ENCODE measurements around the gene STAC2. TPM values are rescaled to one million over a fixed set of nuclear protein-coding genes. Genes with fewer than 3 reads are reported as not detected.
A peak's percentile ranks its signal among the peaks of the same experiment; 100 is the strongest.

Gene STAC2
- total and polyA plus RNA-seq, 2 of the 13 experiments (the other 11 are each of a cell fraction or from before 2014, with no cell fraction given): not detected

DNA sequence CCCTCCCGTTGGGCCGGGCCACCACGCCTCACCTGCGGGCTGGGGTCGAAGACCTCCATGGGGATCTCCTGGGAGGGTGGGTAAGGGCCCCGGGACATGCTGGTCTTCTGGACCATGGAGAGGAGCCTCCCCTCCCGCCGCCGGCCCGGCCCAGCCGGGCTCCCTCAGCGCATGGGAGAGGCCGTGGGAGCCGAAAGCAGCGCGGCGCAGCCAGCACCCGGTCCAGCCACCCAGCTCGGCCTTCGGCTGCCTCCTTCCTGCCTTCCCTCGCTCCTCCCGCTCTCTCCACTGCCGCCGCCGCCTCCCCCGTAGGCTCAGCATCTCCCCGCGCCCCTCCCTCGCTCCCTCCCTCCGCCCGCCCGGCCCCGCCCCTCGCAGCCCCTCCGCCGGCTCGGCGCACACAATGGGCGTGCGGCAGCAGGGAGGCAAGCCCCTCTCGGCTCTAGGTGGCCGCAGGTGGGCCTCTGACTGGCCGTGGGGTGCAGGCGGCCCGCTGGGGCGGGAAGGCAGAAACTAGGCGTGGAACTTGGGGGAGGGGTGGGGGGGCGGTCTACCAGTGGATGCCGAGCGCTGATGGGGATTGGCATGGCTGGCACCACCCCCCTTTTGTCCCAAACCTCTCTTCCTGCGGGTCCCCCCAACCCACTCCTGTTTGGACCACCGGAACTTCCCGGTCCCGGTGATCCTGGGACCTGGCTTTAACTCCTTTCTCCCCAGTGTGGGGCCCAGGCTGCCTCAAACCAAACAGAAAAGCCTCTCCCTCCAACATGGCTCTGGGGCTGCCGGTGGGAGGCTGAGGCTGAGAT lies 28.2 kb downstream of the STAC2 start, which contains the start of gene CACNB1 (continued):
- TF ChIP-seq, protein P1, sequence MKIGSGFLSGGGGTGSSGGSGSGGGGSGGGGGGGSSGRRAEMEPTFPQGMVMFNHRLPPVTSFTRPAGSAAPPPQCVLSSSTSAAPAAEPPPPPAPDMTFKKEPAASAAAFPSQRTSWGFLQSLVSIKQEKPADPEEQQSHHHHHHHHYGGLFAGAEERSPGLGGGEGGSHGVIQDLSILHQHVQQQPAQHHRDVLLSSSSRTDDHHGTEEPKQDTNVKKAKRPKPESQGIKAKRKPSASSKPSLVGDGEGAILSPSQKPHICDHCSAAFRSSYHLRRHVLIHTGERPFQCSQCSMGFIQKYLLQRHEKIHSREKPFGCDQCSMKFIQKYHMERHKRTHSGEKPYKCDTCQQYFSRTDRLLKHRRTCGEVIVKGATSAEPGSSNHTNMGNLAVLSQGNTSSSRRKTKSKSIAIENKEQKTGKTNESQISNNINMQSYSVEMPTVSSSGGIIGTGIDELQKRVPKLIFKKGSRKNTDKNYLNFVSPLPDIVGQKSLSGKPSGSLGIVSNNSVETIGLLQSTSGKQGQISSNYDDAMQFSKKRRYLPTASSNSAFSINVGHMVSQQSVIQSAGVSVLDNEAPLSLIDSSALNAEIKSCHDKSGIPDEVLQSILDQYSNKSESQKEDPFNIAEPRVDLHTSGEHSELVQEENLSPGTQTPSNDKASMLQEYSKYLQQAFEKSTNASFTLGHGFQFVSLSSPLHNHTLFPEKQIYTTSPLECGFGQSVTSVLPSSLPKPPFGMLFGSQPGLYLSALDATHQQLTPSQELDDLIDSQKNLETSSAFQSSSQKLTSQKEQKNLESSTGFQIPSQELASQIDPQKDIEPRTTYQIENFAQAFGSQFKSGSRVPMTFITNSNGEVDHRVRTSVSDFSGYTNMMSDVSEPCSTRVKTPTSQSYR (CRISPR knock-in tag; IDR thresholded peaks at IDR 0.05; ENCODE audit: borderline replicate concordance): peak; percentile 51; the same call in 1 of the 2 replicates
- TF ChIP-seq FOXA1 (IDR thresholded peaks at IDR 0.05): no peak
- TF ChIP-seq FOXA1 (CRISPR knock-in tag; IDR thresholded peaks at IDR 0.05): no peak
- no peak for TF ChIP-seq ZNF333 (CRISPR knock-in tag; IDR thresholded peaks at IDR 0.05; ENCODE audit: borderline replicate concordance)
- TF ChIP-seq ZNF33B (CRISPR knock-in tag; IDR thresholded peaks at IDR 0.05): no peak
- TF ChIP-seq ZNF337 (CRISPR knock-in tag; IDR thresholded peaks at IDR 0.05; ENCODE audit: borderline replicate concordance, low read depth): no peak
- TF ChIP-seq ZNF891 (CRISPR knock-in tag; IDR thresholded peaks at IDR 0.05): no peak
- no peak for TF ChIP-seq STAT5B (CRISPR knock-in tag; IDR thresholded peaks at IDR 0.05)
- no peak; the same call in 1 of the 2 replicates for TF ChIP-seq GATAD1 (CRISPR knock-in tag; IDR thresholded peaks at IDR 0.05)
- no peak for TF ChIP-seq U2AF2 (IDR thresholded peaks at IDR 0.05; ENCODE audit: low read depth, low read length)
- TF ChIP-seq HMGA1 (CRISPR knock-in tag; conservative IDR thresholded peaks at IDR 0.05): no peak
- no peak for TF ChIP-seq NPAS2 (CRISPR knock-in tag; IDR thresholded peaks at IDR 0.05; ENCODE audit: borderline replicate concordance)
- TF ChIP-seq SATB2 (CRISPR knock-in tag; IDR thresholded peaks at IDR 0.05): no peak
- no peak for TF ChIP-seq ZNF138 (CRISPR knock-in tag; IDR thresholded peaks at IDR 0.05; ENCODE audit: low read depth)
- no peak for TF ChIP-seq ZNF207 (IDR thresholded peaks at IDR 0.05; ENCODE audit: borderline replicate concordance)
- no peak for TF ChIP-seq ZNF343 (CRISPR knock-in tag; IDR thresholded peaks at IDR 0.05)
- TF ChIP-seq DBP (CRISPR knock-in tag; IDR thresholded peaks at IDR 0.05; ENCODE audit: not compliant biosample characterization): no peak
- TF ChIP-seq IKZF5 (CRISPR knock-in tag; IDR thresholded peaks at IDR 0.05): 0 out of 2 replicates have a peak, but pooled peaks have one; percentile 16
- no peak for TF ChIP-seq DNMT1 (CRISPR knock-in tag; IDR thresholded peaks at IDR 0.05)
- no peak for TF ChIP-seq RARG (CRISPR knock-in tag; IDR thresholded peaks at IDR 0.05; ENCODE audit: low read depth)
- no peak for TF ChIP-seq RORA (CRISPR knock-in tag; IDR thresholded peaks at IDR 0.05)
- no peak for TF ChIP-seq SIN3A (IDR thresholded peaks at IDR 0.05; ENCODE audit: borderline replicate concordance, low read depth, low read length)
- no peak for TF ChIP-seq JUNB (CRISPR knock-in tag; IDR thresholded peaks at IDR 0.05; ENCODE audit: borderline replicate concordance)
- no peak for TF ChIP-seq ZFP36L2 (CRISPR knock-in tag; IDR thresholded peaks at IDR 0.05)
- no peak; the same call in 1 of the 2 replicates for TF ChIP-seq MIER3 (CRISPR knock-in tag; IDR thresholded peaks at IDR 0.05; ENCODE audit: borderline replicate concordance)
- TF ChIP-seq FOXA3 (CRISPR knock-in tag; IDR thresholded peaks at IDR 0.05): no peak
